ELR (cell line): ENCODE measurements around the gene GFER.
A peak's percentile ranks its signal among the peaks of the same experiment; 100 is the strongest.

Experiments
- DNase-seq: peaks from one replicate; pipeline ENCODE4 v3.0.0-alpha.2; 2015; ENCODE audit warnings: low read depth

Gene GFER

DNA sequence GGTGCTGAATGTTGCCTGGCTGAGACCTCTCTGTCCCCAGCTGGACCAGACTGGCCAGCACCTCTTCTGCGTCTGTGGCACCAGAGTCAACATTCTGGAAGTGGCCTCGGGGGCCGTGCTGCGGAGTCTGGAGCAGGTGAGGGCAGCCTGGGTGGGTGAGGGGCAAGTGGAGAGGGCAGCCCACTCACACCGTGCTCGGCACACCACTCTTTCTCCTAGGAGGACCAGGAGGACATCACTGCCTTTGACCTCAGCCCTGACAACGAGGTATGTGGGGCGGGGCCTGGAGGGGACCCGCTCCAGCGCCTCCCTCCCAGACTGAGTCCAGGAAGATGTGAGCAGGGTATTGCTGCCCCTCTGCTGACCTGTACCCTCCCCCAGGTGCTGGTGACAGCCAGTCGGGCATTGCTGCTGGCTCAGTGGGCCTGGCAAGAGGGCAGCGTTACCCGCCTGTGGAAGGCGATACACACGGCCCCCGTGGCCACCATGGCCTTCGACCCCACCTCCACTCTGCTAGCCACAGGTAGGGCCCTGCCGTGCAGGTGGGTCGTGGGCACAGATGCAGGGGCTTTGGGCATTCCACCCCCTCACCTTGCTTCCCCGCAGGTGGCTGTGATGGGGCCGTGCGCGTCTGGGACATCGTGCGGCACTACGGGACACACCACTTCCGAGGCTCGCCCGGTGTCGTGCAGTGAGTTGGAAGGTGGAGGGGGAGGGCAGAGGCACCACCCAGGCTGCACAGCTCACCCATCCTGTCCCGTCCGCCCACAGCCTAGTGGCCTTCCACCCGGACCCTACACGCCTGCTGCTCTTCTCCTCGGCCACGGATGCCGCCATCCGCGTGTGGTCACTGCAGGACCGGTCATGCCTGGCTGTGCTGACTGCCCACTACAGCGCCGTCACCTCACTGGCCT is 9.6 kb upstream of the GFER start:
- no peak for DNase-seq

DNA sequence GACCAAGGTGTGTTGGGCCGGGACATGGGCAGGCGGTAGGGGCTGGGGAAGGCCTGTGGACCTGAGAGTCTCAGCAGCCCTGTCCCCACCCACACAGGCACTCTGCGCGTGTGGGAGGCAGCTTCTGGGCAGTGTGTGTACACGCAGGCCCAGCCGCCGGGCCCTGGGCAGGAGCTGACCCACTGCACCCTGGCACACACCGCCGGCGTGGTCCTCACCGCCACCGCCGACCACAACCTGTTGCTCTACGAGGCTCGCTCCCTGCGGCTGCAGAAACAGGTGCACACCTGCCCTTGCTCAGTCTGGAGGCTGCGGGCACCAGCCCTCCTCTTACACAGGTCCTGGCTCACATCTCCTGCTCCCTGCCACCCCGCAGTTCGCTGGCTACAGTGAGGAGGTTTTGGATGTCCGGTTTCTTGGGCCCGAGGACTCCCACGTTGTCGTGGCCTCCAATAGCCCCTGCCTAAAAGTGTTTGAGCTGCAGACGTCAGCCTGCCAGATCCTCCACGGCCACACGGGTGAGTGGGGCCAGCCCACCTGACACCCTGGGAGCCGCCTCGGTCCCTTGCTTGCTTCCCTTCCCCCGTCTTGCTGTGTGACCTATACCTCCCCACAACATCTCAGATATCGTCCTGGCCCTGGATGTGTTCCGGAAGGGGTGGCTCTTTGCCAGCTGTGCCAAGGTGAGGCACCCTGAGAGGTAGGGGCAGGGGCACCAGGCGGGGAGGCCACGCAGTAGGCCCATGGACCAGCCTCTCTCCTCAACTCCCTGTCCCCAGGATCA is 8.4 kb upstream of the GFER start:
- no peak for DNase-seq

DNA sequence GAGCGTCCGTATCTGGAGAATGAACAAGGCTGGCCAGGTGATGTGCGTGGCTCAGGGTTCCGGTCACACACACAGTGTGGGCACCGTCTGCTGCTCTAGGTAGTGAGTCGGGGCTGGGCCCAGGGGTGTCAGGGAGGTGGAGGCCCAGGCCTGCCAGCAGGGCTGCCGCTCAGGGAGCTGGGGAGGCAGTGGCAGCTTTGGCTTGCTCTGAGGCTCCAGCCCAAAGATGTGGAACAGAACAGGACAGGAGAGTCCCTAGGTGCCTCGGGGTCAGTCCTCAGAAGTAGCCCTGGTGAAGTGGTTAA is 7.8 kb upstream of the GFER start:
- DNase-seq = no peak

DNA sequence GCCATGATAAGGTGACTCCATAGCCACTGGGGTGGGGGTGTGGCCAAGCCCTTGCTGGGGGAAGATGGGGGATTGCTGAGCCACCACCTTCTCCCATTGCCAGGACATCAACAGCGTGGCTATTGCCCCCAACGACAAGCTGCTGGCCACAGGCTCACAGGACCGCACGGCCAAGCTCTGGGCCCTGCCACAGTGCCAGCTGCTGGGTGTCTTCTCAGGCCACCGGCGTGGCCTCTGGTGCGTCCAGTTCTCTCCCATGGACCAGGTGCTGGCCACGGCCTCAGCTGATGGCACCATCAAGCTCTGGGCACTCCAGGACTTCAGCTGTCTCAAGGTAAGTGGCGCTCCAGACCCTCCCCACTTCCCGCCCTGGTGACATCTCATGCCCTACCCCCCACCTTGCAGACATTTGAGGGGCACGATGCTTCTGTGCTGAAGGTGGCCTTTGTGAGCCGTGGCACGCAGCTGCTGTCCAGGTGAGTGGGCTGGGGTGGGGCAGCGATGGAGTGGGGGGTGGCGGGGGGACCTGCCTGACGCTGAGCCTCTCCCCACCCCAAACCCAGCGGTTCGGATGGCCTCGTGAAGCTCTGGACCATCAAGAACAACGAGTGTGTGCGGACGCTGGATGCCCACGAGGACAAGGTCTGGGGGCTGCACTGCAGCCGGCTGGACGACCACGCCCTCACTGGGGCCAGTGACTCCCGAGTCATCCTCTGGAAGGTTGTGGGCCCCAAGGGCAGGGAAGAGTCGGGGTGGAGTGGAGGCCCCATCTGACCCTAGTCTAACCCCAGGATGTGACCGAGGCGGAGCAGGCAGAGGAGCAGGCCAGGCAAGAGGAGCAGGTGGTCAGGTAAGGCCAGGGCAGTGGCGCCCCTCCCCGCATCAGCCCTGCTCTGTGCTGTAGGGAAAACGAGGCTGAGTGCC is 6.8 kb upstream of the GFER start:
- DNase-seq = no peak

DNA sequence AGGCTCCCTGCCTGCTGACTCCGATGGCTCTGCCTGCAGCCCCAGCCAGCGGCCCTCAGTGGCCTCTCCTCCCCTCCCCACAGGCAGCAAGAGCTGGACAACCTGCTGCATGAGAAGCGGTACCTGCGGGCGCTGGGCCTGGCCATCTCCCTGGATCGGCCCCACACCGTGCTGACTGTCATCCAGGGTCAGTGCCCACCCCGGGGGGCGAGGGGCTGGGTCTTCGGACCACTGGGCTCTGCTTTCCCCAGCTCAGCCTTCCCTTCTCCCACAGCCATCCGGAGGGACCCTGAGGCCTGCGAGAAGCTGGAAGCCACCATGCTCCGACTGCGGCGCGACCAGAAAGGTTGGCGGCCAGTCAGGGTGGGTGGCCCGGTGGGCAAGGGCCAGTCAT is 6.1 kb upstream of the GFER start:
- DNase-seq = no peak

DNA sequence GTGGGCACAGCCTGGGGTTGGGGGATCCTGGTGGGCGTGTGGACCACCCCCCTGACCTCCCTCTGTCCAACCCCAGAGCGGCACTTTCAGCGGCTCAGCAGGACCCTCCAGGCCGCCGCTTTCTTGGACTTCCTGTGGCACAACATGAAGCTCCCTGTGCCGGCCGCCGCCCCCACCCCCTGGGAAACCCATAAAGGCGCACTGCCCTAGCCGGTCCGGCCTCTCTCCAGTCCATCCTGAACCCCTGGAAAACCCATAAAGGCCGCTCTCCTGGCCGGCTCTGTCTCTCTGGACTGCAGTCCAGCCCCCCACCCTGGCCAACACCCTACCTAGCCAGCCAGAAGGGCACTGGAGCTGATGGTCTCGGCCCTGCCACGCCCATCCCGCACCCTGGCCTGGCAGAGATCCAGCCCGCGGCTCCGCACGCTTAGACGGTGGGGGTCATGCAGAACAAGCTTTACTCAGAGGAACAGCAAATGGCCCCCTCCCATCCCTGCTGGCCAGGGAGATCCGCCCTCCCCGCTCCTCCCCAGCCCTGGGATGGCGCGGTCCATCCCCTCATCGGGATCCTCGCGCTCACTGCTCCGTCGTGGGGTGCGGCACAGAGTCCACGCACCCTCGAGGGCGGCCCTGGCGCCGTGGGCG is 5.4 kb upstream of the GFER start:
- DNase-seq = no peak

DNA sequence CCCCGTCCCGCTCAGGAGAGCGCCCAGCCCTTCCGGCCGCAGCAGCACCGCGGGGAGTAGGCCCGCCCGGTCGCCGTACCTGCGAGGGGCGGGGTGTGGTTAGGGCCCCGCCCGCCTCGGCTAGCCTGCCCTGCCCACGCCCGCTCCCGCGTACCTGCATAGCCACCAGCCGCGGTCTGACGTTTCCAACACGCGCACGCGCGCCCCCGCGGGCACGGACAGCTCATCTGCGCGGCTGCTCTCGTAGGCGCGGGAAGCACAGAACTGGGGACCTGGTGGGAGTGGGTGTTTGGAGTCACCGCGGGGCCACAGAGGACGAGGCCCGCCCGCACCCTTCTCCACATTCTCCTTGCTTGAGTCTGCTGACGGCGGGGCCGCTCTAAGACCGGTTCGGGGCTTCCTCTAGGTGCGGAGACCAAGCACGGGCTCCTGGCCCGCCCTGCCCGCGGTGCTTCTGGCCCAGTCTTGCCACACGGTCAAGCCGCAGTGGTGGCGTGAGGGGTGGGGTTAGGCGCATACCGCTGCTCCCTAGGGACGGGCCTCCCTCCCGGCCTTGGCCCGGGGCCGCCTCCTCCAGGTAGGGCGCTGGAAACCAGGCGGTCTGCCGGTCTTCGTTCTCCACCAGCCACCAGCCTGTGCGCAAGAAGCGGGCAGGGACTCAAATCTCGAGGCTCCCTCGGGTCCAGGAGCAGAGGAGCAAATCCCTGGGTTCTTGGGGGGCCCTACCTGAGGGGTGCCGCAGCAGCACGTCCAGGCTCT is 4.5 kb upstream of the GFER start:
- no peak for DNase-seq

DNA sequence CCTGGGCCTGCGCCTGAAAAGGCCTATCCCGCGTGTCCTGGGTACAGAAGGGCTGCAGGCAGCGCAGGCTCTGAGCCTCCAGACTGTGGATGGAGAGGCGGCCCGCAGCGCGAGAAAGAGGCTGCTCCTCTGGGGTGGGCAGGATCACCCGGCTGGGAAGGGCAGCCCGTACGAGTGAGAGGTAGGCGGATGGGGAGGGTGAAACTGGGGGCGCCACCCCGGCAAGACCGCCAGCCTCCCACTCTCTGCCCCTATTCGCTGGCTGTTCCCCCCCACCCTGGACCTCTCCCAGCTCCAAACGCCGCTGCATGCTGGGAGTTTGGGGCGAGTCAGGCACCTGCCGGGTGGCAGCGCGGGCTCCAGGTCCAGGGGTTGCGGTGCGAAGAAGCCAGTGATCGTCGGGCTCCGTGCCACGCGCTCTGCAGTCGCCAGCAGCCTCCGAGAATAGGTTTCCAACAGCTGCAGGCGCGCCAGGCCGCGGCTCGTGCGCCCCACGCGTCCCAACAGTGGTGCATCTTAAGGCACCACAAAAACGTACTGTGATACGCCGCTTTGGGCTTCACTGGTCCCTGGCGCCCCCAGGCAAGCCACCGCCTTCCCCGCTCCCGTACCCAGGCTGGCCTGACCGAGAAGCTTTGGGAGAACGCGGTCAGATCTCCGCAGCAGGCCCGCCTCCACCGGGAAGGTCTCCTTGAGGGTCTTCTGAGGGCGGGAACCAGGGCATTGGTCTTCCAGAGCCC is 3.8 kb upstream of the GFER start:
- DNase-seq = no peak

DNA sequence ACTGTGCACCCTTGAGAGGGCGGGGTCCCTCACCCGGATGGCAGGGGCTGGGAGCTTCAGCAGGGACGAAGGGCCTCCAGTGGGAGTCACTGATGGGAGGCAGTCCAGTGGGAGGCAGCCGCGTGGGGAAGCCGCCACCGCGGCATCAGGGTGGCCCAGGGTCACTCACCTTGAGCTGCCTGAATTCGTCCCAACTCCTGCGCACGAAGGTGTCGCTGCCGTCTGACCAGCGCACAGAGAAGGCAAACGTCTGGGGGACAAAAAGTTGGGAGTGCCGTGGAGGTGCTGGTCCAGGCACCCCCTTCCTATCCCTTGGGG is 3.3 kb upstream of the GFER start:
- DNase-seq = no peak

DNA sequence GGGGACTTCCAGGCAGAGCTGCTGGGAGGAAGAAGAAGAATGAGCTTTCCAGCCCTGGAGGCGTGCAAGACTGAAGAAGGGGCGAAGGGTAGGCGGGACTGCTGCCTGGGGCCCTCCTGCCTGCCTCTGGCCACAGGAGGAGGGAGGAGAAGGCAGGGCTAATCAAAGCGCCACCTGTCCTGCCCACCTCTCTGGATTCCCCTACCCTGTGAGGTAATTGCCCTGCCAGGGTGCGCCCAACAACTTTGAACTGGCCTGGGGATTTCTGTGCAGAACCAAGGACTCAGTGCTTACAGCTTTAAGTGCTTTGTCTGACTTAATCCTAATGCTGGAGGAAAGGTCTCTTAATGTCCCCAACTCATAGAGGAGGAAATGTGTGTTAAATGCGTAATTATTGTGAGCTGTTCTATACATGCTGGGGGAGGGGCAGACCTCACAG is 2.6 kb upstream of the GFER start, which contains the start of gene NOXO1:
Gene NOXO1 (minus strand): TSS at position 72 of the 439 bp plus-strand sequence. CDS start 290 bp downstream, outside the sequence.
- DNase-seq = no peak

DNA sequence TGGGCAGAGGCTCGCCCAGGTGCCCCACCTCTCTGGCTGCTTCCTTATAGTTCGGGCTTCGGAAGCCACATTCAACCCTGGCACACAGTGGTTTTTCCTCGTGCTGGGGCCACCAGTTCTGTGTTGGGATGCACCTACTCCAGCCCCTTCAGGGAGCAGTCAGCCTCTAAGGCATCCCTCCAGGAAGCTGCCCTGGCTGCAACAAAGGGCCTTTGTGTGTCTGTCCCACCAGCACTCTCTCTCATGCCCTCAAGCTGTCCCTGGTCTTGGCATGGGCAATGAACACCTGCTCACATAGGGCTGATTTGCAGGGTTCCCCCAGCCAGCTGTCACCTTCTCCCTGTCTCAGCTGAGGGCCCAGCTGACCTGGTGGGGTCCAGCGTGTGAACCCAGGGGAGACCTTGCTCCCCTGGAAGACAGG is 2.0 kb upstream of the GFER start:
- no peak for DNase-seq

DNA sequence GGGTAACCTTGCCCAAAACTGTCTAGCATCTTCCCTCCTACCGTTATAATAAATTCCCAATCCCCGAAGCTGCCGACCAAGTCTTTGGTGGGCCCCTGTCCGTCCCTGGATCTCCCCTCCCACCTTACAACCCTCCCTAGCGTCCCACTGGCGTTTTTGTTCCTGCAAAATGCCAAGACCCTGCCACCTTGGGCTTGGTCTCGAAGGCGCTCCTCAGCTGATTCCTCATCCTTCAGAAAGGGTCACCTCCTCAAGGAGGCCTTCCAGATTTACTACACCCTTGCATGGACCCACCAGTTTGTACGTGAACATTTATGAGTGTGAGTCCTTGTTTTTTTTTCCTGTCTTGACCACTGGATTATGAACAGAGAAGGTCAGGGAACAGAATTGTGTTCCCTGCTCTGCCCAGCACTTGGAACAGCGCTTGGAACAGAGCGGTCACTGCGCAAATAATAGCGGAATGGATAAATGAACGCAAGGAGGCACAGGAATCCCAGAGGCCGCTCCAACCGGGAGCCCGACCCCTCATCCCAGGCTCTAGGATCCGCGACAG is 926 bp upstream of the GFER start:
- DNase-seq = no peak

DNA sequence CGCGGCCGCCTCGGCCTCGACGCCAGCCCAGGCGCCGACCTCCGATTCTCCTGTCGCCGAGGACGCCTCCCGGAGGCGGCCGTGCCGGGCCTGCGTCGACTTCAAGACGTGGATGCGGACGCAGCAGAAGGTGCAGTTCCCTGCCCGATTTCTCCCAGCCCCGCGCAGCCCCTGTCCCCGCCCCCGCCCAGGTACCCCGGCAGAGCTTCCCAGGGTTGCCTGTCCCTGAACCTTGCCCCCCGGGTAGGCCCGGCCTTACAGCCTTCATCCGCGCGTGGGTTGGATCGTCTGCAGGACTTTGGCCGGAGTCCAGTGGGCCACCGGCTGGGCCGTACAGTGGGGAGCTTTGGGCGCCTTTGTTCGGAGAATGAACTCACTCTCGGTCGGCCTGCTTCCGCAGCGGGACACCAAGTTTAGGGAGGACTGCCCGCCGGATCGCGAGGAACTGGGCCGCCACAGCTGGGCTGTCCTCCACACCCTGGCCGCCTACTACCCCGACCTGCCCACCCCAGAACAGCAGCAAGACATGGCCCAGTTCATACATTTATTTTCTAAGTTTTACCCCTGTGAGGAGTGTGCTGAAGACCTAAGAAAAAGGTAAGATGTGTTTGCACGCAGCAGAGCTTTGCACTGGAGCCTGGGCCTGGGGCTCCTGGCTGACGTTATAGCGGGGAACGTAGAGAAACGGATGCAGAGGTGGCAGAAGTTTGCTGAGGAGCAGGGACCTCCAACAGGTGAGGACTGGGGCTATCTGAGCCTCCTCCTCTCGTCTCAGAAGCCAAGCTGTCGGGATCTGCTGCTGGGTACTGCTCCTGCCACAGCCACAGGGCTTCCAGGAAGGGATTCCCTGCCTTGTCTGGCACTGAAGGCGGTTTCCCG is 593 bp downstream of the GFER start:
- peak; percentile 44 for DNase-seq

DNA sequence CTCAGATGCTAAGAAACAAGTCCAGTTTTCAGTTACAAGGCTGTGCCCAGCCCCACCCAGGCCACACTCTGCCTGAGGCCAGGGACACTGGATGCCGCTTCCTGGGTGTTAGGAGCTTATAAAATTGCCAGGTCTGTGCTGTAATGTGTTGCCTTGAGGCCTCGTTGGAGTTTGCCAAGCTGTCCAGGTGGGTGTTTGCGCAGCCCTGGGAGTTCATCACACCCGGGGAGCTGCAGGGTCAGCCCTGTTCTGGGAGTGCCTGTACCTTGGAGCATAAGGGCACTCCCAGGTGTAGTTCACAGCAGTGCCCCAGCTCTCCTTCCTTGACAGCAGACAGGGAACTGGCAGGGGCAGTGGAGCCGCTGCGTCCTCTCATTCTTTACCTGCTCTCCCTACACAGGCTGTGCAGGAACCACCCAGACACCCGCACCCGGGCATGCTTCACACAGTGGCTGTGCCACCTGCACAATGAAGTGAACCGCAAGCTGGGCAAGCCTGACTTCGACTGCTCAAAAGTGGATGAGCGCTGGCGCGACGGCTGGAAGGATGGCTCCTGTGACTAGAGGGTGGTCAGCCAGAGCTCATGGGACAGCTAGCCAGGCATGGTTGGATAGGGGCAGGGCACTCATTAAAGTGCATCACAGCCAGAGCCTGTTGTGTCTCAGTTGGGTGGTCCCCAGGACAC is 1.6 kb downstream of the GFER start:
- DNase-seq = no peak

DNA sequence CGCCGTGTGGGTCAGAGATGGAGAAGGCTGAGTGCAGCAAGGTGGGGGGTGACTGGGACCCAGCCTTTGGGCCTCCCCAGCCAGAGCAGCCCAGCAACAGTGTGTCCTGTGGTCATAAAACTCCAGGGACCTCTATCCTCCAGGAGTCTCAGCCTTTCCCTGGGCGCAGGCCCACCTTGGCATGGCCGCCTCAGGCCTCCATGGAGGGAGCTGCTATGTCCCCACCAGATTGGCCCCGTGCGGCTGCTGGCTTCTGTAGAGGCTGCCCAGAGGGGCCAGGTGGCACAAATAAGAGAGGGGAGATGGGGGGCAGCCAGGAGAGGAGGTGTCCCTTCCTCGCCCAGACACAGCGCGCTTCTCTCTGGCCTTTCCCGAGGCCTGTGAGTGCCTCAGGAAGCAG is 3.2 kb downstream of the GFER start:
- no peak for DNase-seq

DNA sequence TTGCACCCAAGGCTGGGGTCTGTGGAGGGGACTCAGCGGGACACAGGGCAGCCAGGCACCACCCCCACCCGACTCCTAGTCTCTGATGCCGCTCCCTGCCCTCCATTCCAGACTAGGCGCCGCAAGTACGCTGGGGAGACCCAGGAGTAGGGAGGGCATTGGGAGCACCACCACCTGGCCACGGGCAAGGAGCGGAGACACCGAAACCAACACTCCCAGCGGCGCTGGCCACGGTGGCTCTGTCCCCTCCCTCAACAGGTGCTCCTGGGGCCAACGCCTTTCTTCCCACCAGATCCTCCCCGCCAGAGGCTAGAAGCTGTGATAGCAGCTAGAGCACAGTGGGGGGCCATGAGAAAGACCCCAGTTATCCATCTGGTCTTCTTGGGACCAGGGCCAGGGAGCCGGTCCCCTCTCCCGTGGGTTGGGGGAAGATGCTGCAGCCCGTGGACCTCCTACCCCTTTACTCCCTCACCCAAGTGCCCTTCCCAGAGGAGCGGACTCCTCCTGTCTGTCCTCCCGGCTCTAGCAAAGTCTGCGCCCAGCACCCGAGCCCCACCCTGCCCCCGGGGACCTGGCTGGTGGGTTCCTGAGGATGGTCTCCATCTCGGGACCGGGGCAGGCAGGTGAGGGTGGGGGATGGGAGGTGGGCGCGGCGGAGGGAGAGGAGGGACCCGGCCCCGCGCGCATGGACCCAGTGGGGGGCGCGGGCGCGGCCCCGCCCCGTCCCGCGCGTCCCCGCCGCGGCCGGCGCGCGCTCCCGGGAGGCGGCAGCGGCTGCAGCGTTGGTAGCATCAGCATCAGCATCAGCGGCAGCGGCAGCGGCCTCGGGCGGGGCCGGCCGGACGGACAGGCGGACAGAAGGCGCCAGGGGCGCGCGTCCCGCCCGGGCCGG is 5.5 kb downstream of the GFER start, which contains the start of gene SYNGR3:
Gene SYNGR3 (plus strand): TSS at position 762 of the 892 bp plus-strand sequence. CDS start 133 bp downstream, outside the sequence.
- peak; percentile 58 for DNase-seq

DNA sequence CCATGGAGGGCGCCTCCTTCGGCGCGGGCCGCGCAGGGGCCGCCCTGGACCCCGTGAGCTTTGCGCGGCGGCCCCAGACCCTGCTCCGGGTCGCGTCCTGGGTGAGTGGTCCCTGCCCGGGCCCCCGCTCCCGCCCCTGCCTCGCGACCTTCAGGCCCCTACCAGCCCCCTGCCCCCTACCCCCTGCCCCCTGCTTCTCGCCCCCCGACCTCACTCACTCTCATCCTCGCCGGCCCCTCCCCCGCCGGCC is 6.0 kb downstream of the GFER start:
- DNase-seq = no peak
